Thyroid gland (tissue), 4 donors: ENCODE measurements around the gene TANC2.

Experiments used
- CTCF ChIP-seq, 6 experiments: fragments of 200-600 bp in 3 of 6; fragments of 450-650 bp in 3 of 6; sonication (generic) in 3 of 6; IDR thresholded peaks; one replicate each; pipeline ENCODE4 v1.5.1; 2016 to 2019; ENCODE audit warnings: antibody characterized with exemption in 6 of 6, mild to moderate bottlenecking in 2 of 6, inconsistent platforms in 1 of 6, moderate library complexity in 1 of 6
- POLR2A ChIP-seq, 2 donors: fragments of 450-650 bp; IDR thresholded peaks; one replicate each; pipeline ENCODE4 v1.6.1; 2017; ENCODE audit warnings: antibody characterized with exemption in 2 of 2, mild to moderate bottlenecking in 2 of 2, moderate library complexity in 1 of 2

DNA sequence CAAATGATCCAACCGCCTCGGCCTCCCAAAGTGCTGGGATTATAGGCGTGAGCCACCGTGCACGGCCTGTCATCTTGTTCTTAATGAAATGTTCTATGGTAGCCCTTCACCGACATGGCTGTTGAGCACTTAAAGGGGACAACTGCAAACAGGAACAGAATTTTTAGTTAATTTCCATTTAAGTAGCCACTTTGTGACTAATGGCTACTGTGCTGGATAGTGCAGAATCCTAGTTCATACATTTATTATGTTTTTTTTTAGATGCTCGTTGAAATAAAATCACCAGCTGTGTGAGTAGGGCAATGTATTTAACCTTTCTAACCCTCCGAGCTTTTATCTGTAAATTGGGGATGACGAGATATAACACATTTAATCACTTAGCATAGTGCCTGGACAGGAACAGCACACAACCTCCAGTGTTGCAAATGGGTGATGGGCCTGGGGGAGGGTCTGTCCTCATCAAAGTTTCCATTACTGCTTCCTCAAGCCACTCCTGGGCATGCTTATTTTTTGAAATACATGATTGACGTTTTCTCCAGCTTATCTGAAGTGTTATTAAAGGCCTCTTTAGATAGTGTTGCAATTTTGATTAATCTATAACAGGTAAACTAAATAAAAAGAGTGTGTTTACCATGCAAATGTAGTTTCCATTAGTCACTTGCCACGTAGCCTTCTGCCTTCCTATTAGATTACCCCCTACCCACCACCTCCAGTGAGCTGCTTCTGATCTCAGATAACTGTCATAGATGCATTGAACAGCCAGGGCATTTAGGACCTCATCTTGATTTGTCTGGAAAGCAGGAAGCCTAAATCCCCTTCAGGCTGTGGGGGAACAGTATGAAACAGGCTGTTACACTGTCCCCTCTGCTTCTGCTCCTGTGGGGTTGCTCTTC lies 42.5 kb upstream of the TANC2 start:
- TF ChIP-seq CTCF (IDR thresholded peaks at IDR 0.05) (no peak), POLR2A (IDR thresholded peaks at IDR 0.05) (no peak)
